ENCODE data around the gene CHST6.
"Not testable (repeated sequence)": the region's sequence is repeated elsewhere in the genome, so short reads cannot be mapped to it uniquely, and the experiment has no call there.

The CHST6 gene

GRCh38 chr16:75506574-75506973, 11.3 kb upstream of the CHST6 start:
- in situ Hi-C loops (cut with MboI; ENCODE audit: low pct_unique_long_range_greater_than_20kb, low sequenced_read_pairs): no loop called here
- DNase-seq: peak; percentile 57

- DNase-seq: no peak
- in situ Hi-C loops (cut with MboI; ENCODE audit: low pct_unique_long_range_greater_than_20kb, low sequenced_read_pairs): no loop called here
These were observed 10.9 kb upstream of the CHST6 start for GRCh38 chr16:75506107-75506506.

GRCh38 chr16:75503801-75504200, 8.6 kb upstream of the CHST6 start:
- in situ Hi-C loops (cut with MboI; ENCODE audit: low pct_unique_long_range_greater_than_20kb, low sequenced_read_pairs): no loop called here
- no peak for DNase-seq

- DNase-seq: no peak
- in situ Hi-C loops (cut with MboI; ENCODE audit: low pct_unique_long_range_greater_than_20kb, low sequenced_read_pairs): no loop called here
These were observed 7.8 kb upstream of the CHST6 start for GRCh38 chr16:75502916-75503605.

- in situ Hi-C loops (cut with MboI; ENCODE audit: low pct_unique_long_range_greater_than_20kb, low sequenced_read_pairs); DNase-seq: not testable (repeated sequence)
These were observed 6.6 kb upstream of the CHST6 start for GRCh38 chr16:75501820-75502219.

- DNase-seq: no peak
- in situ Hi-C loops (cut with MboI; ENCODE audit: low pct_unique_long_range_greater_than_20kb, low sequenced_read_pairs): no loop called here
These were observed 6.1 kb upstream of the CHST6 start for GRCh38 chr16:75501359-75501758.

- not testable (repeated sequence) for DNase-seq
- in situ Hi-C loops (cut with MboI; ENCODE audit: low pct_unique_long_range_greater_than_20kb, low sequenced_read_pairs): loop anchor here (25.0 kb wide), 1 partner anchor 264 kb away; no protein-coding TSS in a partner anchor
These were observed 3.5 kb upstream of the CHST6 start for GRCh38 chr16:75498605-75499322.

GRCh38 chr16:75497558-75497957, 2.3 kb upstream of the CHST6 start:
- DNase-seq: no peak
- in situ Hi-C loops (cut with MboI; ENCODE audit: low pct_unique_long_range_greater_than_20kb, low sequenced_read_pairs): loop anchor here (25.0 kb wide), 1 partner anchor 265 kb away; no protein-coding TSS in a partner anchor

GRCh38 chr16:75494661-75495075, 573 bp downstream of the CHST6 start:
- DNase-seq: no peak
- in situ Hi-C loops (cut with MboI; ENCODE audit: low pct_unique_long_range_greater_than_20kb, low sequenced_read_pairs): loop anchor here (25.0 kb wide), 1 partner anchor 268 kb away; no protein-coding TSS in a partner anchor

GRCh38 chr16:75494184-75494583, 1.1 kb downstream of the CHST6 start:
- no peak for DNase-seq
- in situ Hi-C loops (cut with MboI; ENCODE audit: low pct_unique_long_range_greater_than_20kb, low sequenced_read_pairs): loop anchor here (25.0 kb wide), 1 partner anchor 268 kb away; no protein-coding TSS in a partner anchor

GRCh38 chr16:75491876-75492275, 3.4 kb downstream of the CHST6 start:
- in situ Hi-C loops (cut with MboI; ENCODE audit: low pct_unique_long_range_greater_than_20kb, low sequenced_read_pairs): loop anchor here (25.0 kb wide), 1 partner anchor 270 kb away; no protein-coding TSS in a partner anchor
- DNase-seq: no peak

- no peak for DNase-seq
- in situ Hi-C loops (cut with MboI; ENCODE audit: low pct_unique_long_range_greater_than_20kb, low sequenced_read_pairs): loop anchor here (25.0 kb wide), 1 partner anchor 274 kb away; no protein-coding TSS in a partner anchor
These were observed 6.9 kb downstream of the CHST6 start for GRCh38 chr16:75488322-75488721.

GRCh38 chr16:75486676-75487313, 8.4 kb downstream of the CHST6 start:
- no peak for DNase-seq
- in situ Hi-C loops (cut with MboI; ENCODE audit: low pct_unique_long_range_greater_than_20kb, low sequenced_read_pairs): loop anchor here (25.0 kb wide), 1 partner anchor 276 kb away; no protein-coding TSS in a partner anchor

GRCh38 chr16:75486014-75486675, 9.1 kb downstream of the CHST6 start:
- DNase-seq: no peak
- in situ Hi-C loops (cut with MboI; ENCODE audit: low pct_unique_long_range_greater_than_20kb, low sequenced_read_pairs): loop anchor here (25.0 kb wide), 1 partner anchor 276 kb away; no protein-coding TSS in a partner anchor

- in situ Hi-C loops (cut with MboI; ENCODE audit: low pct_unique_long_range_greater_than_20kb, low sequenced_read_pairs): loop anchor here (25.0 kb wide), 1 partner anchor 277 kb away; no protein-coding TSS in a partner anchor
- no peak for DNase-seq
These were observed 9.8 kb downstream of the CHST6 start for GRCh38 chr16:75485230-75486013.

GRCh38 chr16:75483222-75483621, 12.0 kb downstream of the CHST6 start:
- in situ Hi-C loops (cut with MboI; ENCODE audit: low pct_unique_long_range_greater_than_20kb, low sequenced_read_pairs): loop anchor here (25.0 kb wide), 1 partner anchor 279 kb away; no protein-coding TSS in a partner anchor

GRCh38 chr16:75482434-75483205, 12.6 kb downstream of the CHST6 start:
- in situ Hi-C loops (cut with MboI; ENCODE audit: low pct_unique_long_range_greater_than_20kb, low sequenced_read_pairs): loop anchor here (25.0 kb wide), 1 partner anchor 280 kb away; no protein-coding TSS in a partner anchor
- no peak for DNase-seq

More at GRCh38 chr16:75483222-75483621, 12.0 kb downstream of the CHST6 start:
- DNase-seq: no peak

Data from KBM-7 (cell line).